ENCODE measurements around the gene LASP1. TPM values are rescaled to one million over a fixed set of nuclear protein-coding genes. Genes with fewer than 3 reads are reported as not detected.

Gene LASP1
- total and polyA plus RNA-seq, 2 donors (not counting 3 experiments of a cell fraction or from before 2014, with no cell fraction given): 214 to 242 TPM

DNA sequence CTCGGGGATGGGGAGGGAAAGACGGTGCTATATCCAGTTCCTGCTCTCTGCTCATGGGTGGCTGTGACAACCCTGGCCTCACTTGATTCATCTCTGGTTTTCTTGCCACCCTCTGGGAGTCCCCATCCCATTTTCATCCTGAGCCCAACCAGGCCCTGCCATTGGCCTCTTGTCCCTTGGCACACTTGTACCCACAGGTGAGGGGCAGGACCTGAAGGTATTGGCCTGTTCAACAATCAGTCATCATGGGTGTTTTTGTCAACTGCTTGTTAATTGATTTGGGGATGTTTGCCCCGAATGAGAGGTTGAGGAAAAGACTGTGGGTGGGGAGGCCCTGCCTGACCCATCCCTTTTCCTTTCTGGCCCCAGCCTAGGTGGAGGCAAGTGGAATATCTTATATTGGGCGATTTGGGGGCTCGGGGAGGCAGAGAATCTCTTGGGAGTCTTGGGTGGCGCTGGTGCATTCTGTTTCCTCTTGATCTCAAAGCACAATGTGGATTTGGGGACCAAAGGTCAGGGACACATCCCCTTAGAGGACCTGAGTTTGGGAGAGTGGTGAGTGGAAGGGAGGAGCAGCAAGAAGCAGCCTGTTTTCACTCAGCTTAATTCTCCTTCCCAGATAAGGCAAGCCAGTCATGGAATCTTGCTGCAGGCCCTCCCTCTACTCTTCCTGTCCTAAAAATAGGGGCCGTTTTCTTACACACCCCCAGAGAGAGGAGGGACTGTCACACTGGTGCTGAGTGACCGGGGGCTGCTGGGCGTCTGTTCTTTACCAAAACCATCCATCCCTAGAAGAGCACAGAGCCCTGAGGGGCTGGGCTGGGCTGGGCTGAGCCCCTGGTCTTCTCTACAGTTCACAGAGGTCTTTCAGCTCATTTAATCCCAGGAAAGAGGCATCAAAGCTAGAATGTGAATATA lies 50.8 kb downstream of the LASP1 start:
- no peak overlapping the region for H3K27ac ChIP-seq (ENCODE audit: insufficient read depth, low read depth, low read length)
- H3K36me3 ChIP-seq (ENCODE audit: control insufficient read depth in 2 of 2, extremely low read depth in 1 of 2, insufficient read depth in 2 of 2, low read length in 2 of 2): peaks cover 10 to 35% of the 10 kb centered on the region in 2 experiments
- CTCF ChIA-PET: interaction anchor here (2.1 to 5.4 kb wide), 2 partner anchors 50 to 63 kb away, joined by 10 to 41 read pairs; partner anchors contain the start of gene LASP1
- no peaks in the 10 kb centered on the region for H3K79me2 ChIP-seq (ENCODE audit: control insufficient read depth, insufficient read depth, low read length)
- H3K4me3 ChIP-seq (replicated peaks in 1 of 3; ENCODE audit: insufficient read depth in 1 of 3, low read depth in 1 of 3, low read length in 3 of 3): no peak overlapping the region
- no peak for TF ChIP-seq POLR2A (IDR thresholded peaks at IDR 0.05; ENCODE audit: low read depth, low read length)
- TF ChIP-seq, protein P1, sequence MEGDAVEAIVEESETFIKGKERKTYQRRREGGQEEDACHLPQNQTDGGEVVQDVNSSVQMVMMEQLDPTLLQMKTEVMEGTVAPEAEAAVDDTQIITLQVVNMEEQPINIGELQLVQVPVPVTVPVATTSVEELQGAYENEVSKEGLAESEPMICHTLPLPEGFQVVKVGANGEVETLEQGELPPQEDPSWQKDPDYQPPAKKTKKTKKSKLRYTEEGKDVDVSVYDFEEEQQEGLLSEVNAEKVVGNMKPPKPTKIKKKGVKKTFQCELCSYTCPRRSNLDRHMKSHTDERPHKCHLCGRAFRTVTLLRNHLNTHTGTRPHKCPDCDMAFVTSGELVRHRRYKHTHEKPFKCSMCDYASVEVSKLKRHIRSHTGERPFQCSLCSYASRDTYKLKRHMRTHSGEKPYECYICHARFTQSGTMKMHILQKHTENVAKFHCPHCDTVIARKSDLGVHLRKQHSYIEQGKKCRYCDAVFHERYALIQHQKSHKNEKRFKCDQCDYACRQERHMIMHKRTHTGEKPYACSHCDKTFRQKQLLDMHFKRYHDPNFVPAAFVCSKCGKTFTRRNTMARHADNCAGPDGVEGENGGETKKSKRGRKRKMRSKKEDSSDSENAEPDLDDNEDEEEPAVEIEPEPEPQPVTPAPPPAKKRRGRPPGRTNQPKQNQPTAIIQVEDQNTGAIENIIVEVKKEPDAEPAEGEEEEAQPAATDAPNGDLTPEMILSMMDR (IDR thresholded peaks at IDR 0.05; ENCODE audit: extremely low read depth in 1 of 2, insufficient read depth in 1 of 2, low read depth in 1 of 2, low read length in 2 of 2): no peak
- TF ChIP-seq EZH2 (IDR thresholded peaks at IDR 0.05; ENCODE audit: borderline replicate concordance, low read depth, low read length, severe bottlenecking): no peak
- TF ChIP-seq, protein P2, sequence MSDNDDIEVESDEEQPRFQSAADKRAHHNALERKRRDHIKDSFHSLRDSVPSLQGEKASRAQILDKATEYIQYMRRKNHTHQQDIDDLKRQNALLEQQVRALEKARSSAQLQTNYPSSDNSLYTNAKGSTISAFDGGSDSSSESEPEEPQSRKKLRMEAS (IDR thresholded peaks at IDR 0.05; ENCODE audit: insufficient read depth, insufficient read length): no peak
- no peak for TF ChIP-seq POLR2AphosphoS5 (IDR thresholded peaks at IDR 0.05; ENCODE audit: insufficient read depth, low read depth, low read length)
- no peak for TF ChIP-seq GATA2 (IDR thresholded peaks at IDR 0.05; ENCODE audit: insufficient read depth, insufficient read length, low read depth, low read length)
- intact Hi-C loops (cut with micrococcal nuclease): no loop called here
- H3K9me1 ChIP-seq (replicated peaks; ENCODE audit: control insufficient read depth, extremely low read depth, insufficient read depth, low read length): no peaks in the 10 kb centered on the region
- dilution Hi-C loops (cut with MboI; ENCODE audit: extremely low pct_ligation_motif_present, low sequenced_read_pairs): no loop called here
- FAIRE-seq: no peak
- H2AFZ ChIP-seq (ENCODE audit: low read depth, low read length): no peak overlapping the region
- H3K4me2 ChIP-seq (ENCODE audit: insufficient read depth, low read length): no peak overlapping the region
- H4K20me1 ChIP-seq (replicated peaks; ENCODE audit: control insufficient read depth, extremely low read depth, insufficient read depth, low read length): no peaks in the 10 kb centered on the region
- POLR2A ChIA-PET: no interaction called here
- no peak for DNase-seq (ENCODE audit: low read depth, low spot score)
- H3K9me3 ChIP-seq (replicated peaks; ENCODE audit: control insufficient read depth, insufficient read depth, low read length): no peaks in the 10 kb centered on the region
- H3K4me1 ChIP-seq (ENCODE audit: control insufficient read depth, extremely low read depth, insufficient read depth, low read length): no peaks in the 10 kb centered on the region
- H3K9ac ChIP-seq (replicated peaks; ENCODE audit: extremely low read depth, insufficient read depth, low read length): no peak overlapping the region
- no TSS peak for BruUV-seq (replicated peaks)
- no peaks in the 10 kb centered on the region for H3K27me3 ChIP-seq (ENCODE audit: control insufficient read depth in 2 of 2, insufficient read depth in 2 of 2, low read length in 2 of 2)
